Neural progenitor cell (in vitro differentiated cells): ENCODE data around the gene KCNK10.

ENCODE experiments used
- EZH2phosphoT487 ChIP-seq: fragments of 200-600 bp; sonication (generic); IDR thresholded peaks from 2 replicates; pipeline ENCODE4 v1.6.1; 2017; ENCODE audit warnings: antibody characterized with exemption
- TF ChIP-seq, protein P1 (sequence below): fragments of 200-600 bp; sonication (generic); IDR thresholded peaks from 2 replicates; pipeline ENCODE4 v1.5.1; 2017; ENCODE audit warnings: antibody characterized with exemption, mild to moderate bottlenecking

DNA sequence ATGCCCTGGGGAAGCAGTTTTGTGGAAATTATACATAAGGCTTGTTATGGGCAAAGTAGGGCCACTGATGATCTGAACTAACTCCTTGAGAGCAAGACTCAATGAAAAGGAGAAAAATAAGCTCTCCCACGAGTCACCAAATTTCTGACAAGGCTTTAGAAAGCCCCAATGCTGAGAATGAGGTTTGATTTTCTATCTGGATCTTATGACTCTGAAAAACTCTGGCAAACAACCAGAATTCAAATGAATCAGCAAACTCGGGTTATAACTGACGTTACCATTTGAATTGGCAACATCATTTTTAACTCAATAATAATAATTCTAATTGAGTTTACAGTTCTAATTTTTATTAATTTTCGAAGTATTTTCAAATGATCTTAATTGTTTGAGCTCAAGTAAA is 79.1 kb downstream of the KCNK10 start:
- TF ChIP-seq, protein P1, sequence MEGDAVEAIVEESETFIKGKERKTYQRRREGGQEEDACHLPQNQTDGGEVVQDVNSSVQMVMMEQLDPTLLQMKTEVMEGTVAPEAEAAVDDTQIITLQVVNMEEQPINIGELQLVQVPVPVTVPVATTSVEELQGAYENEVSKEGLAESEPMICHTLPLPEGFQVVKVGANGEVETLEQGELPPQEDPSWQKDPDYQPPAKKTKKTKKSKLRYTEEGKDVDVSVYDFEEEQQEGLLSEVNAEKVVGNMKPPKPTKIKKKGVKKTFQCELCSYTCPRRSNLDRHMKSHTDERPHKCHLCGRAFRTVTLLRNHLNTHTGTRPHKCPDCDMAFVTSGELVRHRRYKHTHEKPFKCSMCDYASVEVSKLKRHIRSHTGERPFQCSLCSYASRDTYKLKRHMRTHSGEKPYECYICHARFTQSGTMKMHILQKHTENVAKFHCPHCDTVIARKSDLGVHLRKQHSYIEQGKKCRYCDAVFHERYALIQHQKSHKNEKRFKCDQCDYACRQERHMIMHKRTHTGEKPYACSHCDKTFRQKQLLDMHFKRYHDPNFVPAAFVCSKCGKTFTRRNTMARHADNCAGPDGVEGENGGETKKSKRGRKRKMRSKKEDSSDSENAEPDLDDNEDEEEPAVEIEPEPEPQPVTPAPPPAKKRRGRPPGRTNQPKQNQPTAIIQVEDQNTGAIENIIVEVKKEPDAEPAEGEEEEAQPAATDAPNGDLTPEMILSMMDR, result no peak
- no peak for TF ChIP-seq EZH2phosphoT487
